ENCODE data around the gene FZD10.

Gene FZD10

GRCh38 chr12:130141901-130142683 lies 20.2 kb upstream of the FZD10 start:
- TF ChIP-seq REST (IDR thresholded peaks at IDR 0.05; ENCODE audit: insufficient read depth in 1 of 2, low read depth in 2 of 2, low read length in 2 of 2) (no peak), SIN3A (IDR thresholded peaks at IDR 0.05; ENCODE audit: borderline replicate concordance, insufficient read depth, low read length) (no peak), TAF1 (IDR thresholded peaks at IDR 0.05; ENCODE audit: borderline replicate concordance, insufficient read depth, low read length) (no peak), FOXP2 (optimal IDR thresholded peaks at IDR 0.05; ENCODE audit: borderline replicate concordance, extremely low read depth, extremely low read length, insufficient read depth) (no peak), POLR2AphosphoS5 (IDR thresholded peaks at IDR 0.05; ENCODE audit: low read depth, low read length) (no peak)

DNA sequence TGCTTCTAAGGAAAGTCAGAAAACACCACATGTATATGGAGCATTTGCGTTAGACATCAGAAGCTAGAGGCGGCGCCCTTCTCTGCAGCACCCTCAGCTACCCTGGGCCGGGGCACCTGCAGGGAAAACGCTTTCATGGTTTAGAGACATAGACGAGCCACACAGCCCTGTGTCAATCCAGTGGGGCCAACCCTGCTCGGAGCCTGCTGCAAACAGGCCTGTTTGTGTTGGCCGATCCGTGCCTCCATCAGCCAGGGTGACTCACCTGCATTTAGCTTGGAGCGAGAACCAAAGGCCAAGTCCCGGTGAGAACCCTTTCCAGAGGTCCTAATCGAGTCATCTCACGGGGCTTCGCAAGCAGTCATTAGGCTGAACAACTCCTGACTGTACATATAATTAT lies 19.5 kb upstream of the FZD10 start:
- TF ChIP-seq REST (IDR thresholded peaks at IDR 0.05; ENCODE audit: insufficient read depth in 1 of 2, low read depth in 2 of 2, low read length in 2 of 2) (no peak), SIN3A (IDR thresholded peaks at IDR 0.05; ENCODE audit: borderline replicate concordance, insufficient read depth, low read length) (no peak), POLR2AphosphoS5 (IDR thresholded peaks at IDR 0.05; ENCODE audit: low read depth, low read length) (no peak), TAF1 (IDR thresholded peaks at IDR 0.05; ENCODE audit: borderline replicate concordance, insufficient read depth, low read length) (no peak), FOXP2 (optimal IDR thresholded peaks at IDR 0.05; ENCODE audit: borderline replicate concordance, extremely low read depth, extremely low read length, insufficient read depth) (no peak)

DNA sequence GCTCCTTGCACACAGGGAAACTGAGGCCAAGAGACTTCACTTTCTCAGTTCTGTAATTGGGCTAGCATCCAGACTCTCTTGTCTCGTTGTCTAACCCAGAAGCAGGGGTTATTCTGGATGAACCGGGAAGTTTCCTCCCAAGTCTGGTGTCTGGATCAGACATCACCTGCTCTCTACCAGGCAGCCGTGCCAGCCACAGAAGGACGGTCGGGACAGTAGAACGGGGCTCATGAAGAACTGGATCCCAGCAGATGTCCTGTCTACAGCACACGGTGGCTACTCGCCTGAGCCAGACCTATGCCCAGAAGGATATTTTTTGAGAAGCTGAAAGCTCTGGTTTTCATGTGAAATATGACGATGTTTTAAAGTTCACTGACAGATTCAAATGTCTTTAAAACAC lies 19.1 kb upstream of the FZD10 start:
- TF ChIP-seq SIN3A (IDR thresholded peaks at IDR 0.05; ENCODE audit: borderline replicate concordance, insufficient read depth, low read length) (no peak), TAF1 (IDR thresholded peaks at IDR 0.05; ENCODE audit: borderline replicate concordance, insufficient read depth, low read length) (no peak), REST (IDR thresholded peaks at IDR 0.05; ENCODE audit: insufficient read depth in 1 of 2, low read depth in 2 of 2, low read length in 2 of 2) (no peak)

- TF ChIP-seq FOXP2 (optimal IDR thresholded peaks at IDR 0.05; ENCODE audit: borderline replicate concordance, extremely low read depth, extremely low read length, insufficient read depth) (no peak), TAF1 (IDR thresholded peaks at IDR 0.05; ENCODE audit: borderline replicate concordance, insufficient read depth, low read length) (no peak), REST (IDR thresholded peaks at IDR 0.05; ENCODE audit: insufficient read depth in 1 of 2, low read depth in 2 of 2, low read length in 2 of 2) (no peak), POLR2AphosphoS5 (IDR thresholded peaks at IDR 0.05; ENCODE audit: low read depth, low read length) (no peak)
These were observed 18.0 kb upstream of the FZD10 start for GRCh38 chr12:130144256-130144655.

- TF ChIP-seq TAF1 (IDR thresholded peaks at IDR 0.05; ENCODE audit: borderline replicate concordance, insufficient read depth, low read length) (no peak), REST (IDR thresholded peaks at IDR 0.05; ENCODE audit: insufficient read depth in 1 of 2, low read depth in 2 of 2, low read length in 2 of 2) (no peak)
These were observed 16.5 kb upstream of the FZD10 start for GRCh38 chr12:130145731-130146130.
